ENCODE measurements around the gene RAB37.

GRCh38 chr17:74761419-74761818 is 24.4 kb downstream of the RAB37 start:
- TF ChIP-seq EP300 (IDR thresholded peaks at IDR 0.05; ENCODE audit: borderline replicate concordance in 1 of 2, low read depth in 1 of 2, low read length in 1 of 2) (no peak), ELF1 (IDR thresholded peaks at IDR 0.05) (no peak), POLR2AphosphoS5 (IDR thresholded peaks at IDR 0.05; ENCODE audit: low read depth, low read length) (no peak), FOXJ3 (CRISPR knock-in tag; IDR thresholded peaks at IDR 0.05) (no peak), CTCF (IDR thresholded peaks at IDR 0.05) (no peak), RAD21 (IDR thresholded peaks at IDR 0.05; ENCODE audit: low read length) (no peak), MAX (IDR thresholded peaks at IDR 0.05; ENCODE audit: low read depth) (no peak)

All from SK-N-SH (cell line).